HS-27A (cell line): Measurements from ENCODE around the gene BAIAP2L2.
"Not testable (repeated sequence)": the region's sequence is repeated elsewhere in the genome, so short reads cannot be mapped to it uniquely, and the experiment has no call there.

Source experiments
- DNase-seq: peaks from one replicate; pipeline ENCODE4 v3.0.0-alpha.2; 2012; ENCODE audit warnings: low read depth, missing footprints

Gene BAIAP2L2, protein sequence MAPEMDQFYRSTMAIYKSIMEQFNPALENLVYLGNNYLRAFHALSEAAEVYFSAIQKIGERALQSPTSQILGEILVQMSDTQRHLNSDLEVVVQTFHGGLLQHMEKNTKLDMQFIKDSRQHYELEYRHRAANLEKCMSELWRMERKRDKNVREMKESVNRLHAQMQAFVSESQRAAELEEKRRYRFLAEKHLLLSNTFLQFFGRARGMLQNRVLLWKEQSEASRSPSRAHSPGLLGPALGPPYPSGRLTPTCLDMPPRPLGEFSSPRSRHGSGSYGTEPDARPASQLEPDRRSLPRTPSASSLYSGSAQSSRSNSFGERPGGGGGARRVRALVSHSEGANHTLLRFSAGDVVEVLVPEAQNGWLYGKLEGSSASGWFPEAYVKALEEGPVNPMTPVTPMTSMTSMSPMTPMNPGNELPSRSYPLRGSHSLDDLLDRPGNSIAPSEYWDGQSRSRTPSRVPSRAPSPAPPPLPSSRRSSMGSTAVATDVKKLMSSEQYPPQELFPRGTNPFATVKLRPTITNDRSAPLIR

DNA sequence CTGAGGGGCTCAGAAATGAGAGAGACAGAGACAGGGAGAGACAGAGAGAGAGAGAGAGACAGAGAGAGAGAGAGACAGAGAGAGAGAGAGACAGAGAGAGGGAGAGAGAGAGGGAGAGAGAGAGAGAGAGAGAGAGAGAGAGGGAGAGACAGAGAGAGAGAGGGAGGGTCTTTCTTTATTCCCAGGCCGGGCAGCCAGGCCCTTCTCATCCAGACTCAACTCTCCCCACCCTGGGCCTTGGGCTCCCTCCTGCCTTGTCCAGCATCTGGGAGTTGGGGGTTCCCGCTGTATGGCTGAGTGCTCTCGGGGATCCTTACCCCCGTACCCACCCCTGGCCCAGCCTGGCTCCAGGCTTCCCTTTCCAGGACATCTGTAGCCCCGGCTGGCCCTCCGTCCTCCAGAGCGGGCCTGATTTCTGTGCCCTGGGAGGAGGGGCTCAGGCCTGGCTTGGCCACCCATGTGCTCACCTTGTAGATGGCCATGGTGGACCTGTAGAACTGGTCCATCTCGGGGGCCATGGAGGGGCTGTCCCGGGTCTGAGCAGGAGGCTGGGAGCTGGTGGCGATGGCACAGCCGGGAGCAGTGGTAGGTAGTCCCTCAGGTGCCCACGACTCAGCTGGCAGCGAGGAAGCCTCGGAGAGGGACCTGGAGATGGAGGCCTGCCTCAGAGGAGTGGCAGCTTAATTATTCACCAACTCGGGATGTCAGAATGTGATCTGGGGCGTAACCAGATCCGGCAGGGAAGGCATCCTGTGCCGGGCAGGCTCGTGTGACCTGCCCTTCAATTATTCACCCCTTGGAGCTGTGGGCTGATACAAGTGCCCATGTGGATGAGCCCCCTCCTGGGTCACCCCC is at the start of gene BAIAP2L2:
BAIAP2L2 (minus strand) TSS at position 677 of the 855 bp plus-strand sequence; CDS start at position 518, 159 bp downstream.
- no peak for DNase-seq

DNA sequence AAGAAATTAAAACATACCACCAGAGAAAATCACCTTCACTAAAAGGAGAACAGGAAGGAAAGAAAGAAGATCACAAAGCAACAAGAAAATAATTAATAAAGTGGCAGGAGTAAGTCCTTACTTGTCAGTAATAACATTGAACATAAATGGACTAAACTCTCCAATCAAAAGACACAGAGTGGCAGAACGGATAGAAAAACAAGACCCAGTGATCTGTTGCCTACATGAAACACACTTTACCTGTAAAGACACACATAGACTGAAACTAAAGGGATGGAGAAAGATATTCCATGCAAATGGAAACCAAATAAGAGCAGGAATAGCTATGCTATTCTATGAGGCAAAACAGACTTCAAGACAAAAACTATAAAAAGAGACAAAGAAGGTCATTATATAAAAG is 45.2 kb upstream of the BAIAP2L2 start:
- no peak for DNase-seq

DNA sequence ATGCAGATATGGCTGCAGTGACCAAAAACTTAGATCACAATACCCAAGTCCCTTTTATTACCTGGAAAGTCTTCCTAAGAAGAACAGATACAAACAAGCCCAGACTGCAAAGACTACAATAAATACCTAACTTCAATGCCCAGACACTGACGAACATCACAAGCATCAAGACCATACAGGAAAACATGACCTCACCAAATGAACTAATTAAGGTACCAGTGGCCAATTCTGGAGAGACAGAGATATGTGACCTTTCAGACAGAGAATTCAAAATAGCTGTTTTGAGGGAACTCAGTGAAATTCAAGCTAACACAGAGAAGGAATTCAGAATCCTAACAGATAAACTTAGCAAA is 44.1 kb upstream of the BAIAP2L2 start:
- not testable (repeated sequence) for DNase-seq

DNA sequence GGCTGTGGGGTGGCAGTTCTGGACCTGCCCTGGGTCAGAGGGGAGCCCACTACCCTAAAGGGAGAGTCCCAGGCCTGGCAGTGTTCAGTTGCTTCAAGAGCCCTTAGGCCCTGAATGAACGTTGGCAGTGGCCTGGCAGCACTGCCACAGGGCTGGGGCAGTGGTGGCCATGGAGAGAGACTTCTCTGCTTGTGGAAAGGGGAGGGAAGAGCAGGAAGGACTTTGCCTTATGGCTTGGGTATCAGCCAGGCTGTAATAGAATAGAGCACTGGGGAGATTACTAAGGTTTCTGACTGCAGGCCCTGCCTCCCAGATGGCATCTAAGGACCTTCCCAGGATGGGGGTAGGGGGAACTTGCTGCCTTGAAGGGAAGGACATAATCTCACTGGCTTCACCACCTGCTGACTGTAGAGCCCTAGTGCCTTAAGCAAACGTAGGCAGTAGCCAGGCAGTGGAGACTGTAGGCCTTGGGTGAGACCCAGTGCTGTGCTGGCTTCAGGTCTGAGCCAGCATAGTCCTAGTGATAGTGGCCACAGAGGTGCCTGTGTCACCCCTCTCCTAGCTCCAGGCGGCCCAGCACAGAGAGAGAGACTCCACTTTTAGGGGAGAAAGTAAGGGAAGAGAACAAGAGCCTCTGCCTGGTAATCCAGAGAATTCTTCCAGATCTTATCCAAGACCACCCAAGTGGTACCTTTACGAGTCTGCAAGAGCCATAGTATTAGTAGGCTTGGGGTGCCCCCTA is 43.5 kb upstream of the BAIAP2L2 start:
- DNase-seq: no peak

DNA sequence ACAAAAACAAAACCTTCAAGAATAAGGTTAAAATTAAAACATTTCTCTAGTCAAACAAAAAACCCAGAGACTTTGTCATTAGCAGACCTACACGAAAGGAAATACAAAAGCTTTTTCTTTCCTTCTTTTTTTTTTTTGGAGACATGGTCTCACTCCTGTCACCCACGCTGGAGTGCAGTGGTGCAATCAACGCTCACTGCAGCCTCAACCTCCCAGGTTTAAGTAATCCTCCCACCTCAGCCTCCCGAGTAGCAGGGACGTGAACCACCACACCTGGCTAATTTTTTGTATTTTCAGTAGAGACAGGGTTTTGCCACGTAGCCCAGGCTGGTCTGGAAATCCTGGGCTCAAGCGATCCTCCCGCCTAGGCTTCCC is 40.6 kb upstream of the BAIAP2L2 start:
- DNase-seq: no peak

DNA sequence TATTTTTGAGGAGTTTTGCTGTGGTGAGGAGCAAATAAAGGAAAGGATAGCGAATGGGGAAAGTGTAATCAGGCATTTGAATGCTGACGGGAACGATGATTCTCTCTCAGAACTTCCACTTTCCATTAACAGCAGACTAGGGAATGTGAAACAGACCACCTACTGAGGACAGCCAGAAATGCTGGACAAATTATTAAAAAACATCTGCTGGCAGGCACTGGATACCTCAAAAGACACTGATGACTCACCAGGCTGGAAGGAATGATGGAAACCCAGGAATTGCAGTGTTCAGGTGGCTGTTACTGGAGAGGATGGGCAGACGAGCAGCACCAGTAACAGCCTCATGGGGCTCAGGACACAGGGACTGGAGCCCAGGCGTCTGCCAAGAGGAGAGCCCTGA is 37.8 kb upstream of the BAIAP2L2 start:
- DNase-seq: no peak

DNA sequence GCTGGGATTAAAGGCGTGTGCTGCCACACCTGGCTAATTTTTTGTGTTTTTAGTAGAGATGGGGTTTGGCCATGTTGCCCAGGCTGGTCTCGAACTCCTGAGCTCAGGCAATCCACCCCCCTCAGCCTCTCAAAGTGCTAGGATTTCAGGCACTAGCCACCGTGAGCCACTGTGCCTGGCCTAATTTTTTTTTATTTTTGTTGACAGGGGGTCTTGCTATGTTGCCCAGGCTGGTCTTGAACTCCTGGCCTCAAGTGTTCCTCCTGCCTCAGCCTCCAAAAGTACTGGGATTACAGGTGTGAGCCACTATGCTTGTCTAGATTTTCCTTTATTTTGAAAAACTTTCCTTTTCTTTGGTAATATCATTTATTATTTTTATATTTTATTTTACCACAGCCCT is 35.7 kb upstream of the BAIAP2L2 start:
- not testable (repeated sequence) for DNase-seq

DNA sequence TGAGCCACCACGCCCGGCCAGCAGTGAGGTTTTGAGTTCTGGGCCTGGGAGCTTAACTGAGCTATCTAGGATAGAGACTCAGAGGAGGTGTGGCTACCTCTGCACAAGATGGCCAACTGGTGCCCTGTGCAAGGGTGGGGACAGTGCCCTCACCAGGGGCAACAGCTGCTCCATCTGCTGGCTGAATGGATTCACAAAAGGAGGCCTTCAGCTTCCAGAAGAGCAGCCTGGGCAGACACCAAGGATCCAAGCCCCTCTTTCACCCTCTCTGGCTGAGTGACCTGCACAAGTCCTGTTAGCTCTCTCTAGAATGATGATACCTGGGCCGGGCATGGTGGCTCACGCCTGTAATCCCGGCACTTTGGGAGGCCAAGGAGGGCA is 33.5 kb upstream of the BAIAP2L2 start:
- DNase-seq: no peak

DNA sequence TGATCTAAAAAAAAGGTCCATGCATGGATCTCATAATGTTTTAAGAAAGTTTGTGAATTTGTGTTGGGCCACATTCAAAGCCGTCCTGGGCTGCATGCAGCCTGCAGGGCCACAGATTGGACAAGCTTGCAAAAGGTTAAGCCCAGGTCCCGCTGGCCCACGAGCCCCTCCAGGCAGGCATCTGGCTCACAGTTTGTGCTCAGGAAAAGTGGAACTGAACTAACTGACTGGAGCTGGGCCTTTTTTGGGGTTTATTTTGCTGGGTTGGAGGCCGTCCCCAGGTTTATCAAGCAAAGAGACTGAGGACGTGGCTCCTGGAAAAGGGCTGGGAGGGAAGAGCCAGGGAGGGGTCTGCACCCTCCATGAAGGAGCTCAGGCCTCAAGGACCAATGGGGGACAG is 32.1 kb upstream of the BAIAP2L2 start:
- no peak for DNase-seq

DNA sequence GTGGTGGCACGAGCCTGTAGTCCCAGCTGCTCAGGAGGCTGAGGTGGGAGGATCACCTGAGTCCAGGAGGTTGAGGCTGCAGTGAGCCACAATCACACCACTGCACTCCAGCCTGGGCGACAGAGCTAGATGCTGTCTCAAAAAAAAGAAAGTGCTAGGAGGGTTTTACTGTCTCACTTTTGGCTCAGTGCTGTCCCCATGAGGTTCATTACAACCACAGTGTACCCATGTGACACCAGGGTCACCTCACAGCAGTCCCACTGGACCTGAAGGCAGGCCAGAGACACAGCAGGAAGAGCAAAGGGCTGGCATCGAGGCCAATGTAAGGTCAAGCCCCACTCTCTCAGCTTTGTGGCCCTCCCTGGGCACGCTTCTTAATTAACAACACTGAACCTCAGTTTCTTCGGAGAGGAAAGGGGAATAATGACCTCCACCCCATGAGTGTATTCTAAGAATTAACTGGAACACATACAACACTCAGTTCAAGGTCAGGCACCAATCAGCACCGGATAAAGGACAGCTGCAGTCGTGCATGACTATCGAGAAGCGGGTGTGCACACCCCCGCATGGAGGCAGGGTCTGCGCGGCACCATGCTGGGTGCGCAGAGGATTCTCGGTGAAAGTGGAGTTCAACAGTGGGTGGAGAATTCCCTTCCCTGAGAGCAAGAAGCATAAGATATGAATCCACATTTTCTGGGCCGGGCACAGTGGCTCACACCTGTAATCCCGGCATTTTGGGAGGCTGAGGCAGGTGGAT is 30.9 kb upstream of the BAIAP2L2 start:
- no peak for DNase-seq

DNA sequence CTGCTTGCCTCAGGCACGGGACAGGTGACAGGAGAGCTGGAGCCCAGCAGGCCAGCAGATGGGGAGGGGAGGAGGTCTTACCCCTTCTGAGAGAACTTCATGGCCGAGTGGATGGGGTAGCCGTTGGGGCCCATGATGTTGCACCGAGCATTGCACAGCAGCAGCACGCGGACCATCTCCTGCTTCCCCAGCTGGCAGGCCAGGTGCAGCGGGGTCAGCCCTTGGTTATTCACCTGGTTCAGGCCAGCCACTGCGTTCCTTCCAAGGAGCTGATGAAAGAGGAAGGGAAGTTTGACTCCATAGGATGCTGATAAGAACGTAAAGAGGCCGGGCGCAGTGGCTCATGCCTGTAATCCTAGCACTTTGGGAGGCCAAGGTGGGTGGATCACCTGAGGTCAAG is 29.4 kb upstream of the BAIAP2L2 start:
- DNase-seq: no peak

DNA sequence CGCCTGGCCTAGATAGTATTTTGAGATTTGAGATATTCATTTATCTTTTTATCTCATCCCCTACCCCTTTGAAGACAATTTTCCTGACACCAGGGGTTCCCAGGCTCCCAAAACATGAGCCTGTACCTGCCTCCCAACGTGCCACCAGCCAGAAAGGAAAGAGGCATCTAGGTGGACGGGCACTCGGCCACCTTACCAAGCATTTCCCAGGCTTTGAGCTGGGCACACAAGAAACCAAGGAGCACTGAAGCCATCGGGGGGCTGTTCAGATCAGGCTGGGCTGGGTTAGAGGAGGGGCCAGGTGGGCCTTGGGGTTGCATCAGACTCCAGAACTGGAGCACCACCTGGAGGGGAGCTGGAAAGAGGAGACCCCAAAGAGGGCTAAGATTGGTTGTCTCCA is 28.5 kb upstream of the BAIAP2L2 start:
- DNase-seq: no peak

DNA sequence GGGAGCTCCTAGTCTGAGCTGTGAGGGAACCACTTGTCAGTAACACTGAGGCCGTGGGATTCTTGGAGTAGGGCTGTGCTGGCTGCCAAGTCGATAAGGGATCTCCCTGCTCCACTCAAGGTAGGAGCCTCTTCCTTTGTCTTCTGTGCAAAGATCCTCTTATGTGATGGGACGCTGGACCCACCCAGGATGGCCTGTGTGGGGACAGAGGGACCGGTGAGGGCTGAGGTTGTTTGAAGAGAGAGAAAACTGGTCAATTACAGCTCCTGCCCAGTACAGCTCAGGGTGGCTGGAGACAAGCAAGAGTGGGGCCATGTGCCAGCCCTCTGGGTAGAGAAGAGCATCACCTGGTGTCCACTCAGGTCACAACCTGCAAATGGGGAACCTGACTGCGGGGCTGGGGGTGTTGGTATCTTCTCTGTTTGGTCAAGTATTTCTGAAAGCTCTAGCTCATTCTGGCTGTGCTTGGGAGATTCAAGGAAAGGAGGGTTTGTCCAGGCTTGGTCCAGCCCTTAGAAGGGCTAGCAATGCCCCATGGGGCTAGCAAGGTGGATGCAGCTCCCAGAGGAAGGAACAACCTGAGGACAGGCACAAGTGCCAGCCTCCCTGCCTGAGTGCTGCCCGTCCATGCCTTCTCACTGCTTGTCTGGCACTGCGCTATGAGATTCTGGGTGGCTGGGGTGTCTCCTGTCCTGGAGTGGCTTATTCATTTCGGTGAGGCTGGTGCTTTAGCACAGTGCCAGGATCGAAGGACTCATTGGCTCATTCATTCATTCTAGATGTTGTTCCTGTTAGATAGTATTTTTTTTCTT is 27.6 kb upstream of the BAIAP2L2 start:
- no peak for DNase-seq

DNA sequence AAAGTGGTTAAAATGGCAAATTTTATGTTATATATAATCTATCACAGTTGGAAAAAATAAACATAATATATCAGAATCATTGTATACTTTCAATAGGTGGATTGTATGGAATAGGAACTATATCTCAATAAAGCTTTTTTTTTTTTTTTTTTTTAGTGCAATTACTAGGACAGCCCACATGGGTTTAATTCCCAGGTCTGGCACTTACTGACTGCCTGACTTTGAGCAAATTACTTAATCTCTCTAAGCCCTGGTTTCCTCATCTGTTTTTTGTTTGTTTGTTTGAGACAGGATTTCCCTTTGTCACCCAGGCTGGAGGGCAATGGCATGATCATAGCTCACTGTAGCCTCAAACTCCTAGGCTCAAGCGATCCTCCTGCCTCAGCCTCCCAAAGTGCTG is 26.1 kb upstream of the BAIAP2L2 start:
- no peak for DNase-seq

DNA sequence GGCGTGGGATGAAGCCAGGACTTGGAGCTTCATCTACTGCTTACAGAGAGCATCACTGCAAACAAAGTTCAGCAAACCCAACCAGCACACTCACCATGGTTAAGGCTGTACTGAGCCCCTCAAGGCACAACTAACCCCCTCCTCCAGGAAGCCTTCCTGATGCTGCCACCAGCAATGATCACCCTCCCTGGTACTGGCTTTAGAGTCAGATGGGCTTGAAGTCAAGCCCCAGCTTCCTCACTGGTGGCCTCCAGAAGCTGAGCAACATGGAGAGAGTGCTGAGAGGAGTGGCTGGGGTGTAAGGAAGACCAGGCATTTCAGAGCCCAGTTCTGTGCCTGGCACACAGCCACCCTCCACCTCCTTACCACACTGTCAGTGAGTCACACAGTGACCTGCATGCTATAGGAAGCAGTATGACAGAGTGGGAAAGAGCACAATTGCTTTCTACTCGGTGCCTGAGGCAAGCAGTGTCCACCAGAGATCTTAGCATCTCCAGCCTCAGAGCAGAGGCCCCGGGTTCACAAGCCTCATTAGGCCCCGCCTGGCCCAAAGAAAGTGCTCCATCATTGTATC is 24.7 kb upstream of the BAIAP2L2 start:
- no peak for DNase-seq

DNA sequence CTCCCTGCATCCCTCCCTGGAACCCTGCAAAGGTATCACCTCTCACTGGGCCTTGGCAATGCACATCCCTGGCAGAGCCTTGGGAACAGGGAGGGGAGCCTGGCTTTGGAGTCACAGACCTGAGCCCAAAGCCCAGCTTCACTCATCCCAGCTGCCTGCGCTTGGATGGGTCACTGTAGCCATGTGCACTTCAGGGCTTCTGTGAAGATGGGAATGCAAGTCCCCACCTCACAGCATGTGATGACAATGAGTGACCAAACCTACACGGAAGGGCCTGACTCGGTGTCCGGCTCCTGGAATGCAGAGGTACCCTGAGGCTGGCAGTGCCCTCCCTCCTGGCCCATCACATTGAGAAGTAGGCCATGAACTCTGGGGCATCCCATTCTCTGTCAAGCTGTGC is 22.8 kb upstream of the BAIAP2L2 start:
- DNase-seq: no peak

DNA sequence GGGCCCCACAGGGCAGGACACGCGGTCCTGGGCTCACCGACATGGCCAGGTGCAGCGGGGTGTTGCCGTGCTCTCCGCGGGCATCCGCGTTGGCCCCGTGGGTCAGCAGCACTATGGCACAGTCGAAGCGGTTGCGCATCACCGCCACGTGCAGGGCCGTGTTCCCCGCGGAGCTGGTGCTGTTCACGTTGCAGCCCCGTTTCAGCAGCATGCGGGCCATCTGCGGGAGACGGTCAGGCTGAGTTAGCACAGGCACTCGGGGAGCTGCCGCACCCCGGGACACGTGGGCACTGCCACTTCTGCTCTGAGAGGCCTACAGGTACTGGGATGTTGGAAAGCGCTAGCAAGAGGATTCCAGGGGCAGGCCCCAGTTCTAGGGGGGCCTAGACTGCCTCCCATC is 22.3 kb upstream of the BAIAP2L2 start:
- DNase-seq: no peak

DNA sequence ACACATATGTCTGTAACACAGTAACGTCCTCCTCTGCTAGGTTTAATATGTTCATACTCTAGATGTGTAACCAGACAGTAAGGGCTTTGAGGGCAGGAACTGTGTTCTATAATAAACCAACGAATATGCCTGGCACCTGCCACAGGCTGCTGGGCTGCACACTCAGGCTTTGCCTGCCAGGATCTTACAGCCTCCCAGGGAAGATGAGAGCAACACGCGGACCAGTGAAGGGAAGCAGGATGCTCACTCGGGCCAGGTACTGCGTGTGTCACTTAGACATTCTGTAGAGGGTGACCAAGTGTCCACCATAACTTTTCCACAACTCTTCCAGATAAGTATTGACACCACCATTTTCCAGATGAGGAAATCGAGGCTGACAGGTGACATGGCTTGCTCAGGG is 21.7 kb upstream of the BAIAP2L2 start:
- DNase-seq: no peak

DNA sequence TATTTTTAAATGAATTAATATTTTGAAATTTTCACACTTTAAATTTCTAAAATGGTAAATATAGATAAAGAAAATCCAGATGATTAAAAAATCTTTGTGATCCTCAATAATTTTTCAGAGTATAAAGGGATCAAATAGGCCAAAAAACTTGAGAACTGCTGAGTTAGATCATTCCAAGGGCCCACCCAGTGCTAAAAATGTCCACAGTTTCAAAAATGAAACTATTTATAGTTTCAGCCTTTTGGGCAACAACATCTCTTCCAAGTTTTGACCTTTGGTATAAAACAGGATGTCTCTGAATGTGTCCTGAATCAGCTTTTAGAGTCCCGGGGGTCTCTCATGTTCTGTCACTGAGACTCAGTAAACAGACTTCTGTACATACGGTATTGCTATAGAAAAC is 20.9 kb upstream of the BAIAP2L2 start:
- DNase-seq: no peak

DNA sequence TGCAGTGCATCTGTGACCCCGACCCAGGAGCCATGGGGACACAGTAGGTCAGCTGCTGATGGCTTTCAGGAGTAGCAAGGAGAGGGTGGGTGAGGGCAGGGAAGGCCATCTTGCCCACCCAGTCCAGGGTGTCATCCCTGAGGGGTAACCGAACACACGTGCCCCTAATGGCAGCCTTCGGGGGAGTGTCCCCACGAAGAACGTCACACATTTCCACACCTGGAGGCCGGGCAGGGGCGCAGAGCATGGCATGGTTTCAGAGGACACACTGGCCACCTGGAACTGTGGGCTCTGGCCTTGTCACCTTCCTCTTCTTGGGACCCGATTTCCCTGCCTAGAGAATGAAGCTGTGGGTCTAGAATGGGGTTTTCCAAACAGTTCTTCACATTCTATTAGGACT is 19.4 kb upstream of the BAIAP2L2 start:
- no peak for DNase-seq

DNA sequence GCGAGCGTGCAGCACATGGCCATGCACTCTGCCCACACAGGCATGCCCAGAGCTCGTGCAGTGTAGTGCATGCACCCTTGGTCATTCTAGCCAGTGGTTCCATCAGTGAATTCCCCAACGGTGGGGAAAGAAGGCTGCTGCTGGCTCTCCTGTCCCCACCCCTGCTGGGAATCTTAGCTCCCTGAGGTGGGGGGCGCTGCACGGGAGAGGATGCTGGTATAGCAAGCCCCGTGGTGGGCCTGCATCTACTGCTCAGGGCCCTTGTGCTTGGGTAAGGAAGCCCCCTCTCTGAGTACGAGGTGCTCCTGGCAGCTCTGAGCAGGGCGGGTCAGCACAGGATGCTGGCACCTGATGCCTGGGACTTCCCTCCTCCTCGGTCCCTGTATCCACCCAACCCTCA is 18.5 kb upstream of the BAIAP2L2 start:
- no peak for DNase-seq
